Mucosa of descending colon (tissue), 3 donors: ENCODE measurements around the gene TNNI2. TPM values are rescaled to one million over a fixed set of nuclear protein-coding genes. Genes with fewer than 3 reads are reported as not detected.

ENCODE experiments used
- ATAC-seq: fragments of 200-7000 bp; cut with Tn5 transposase; one replicate; pipeline ENCODE4 v1.9.1; 2020; ENCODE audit warnings: mild to moderate bottlenecking, moderate library complexity
- DNase-seq, 3 donors: peaks; one replicate each; pipeline ENCODE4 v3.0.0-alpha.2; 2020
- H3K36me3 ChIP-seq: fragments of 200-600 bp; one replicate; pipeline ENCODE4 v1.8.0; 2021; ENCODE audit warnings: low read depth, mild to moderate bottlenecking
- H3K4me1 ChIP-seq: fragments of 200-600 bp; one replicate; pipeline ENCODE4 v1.8.0; 2021; ENCODE audit warnings: low read depth, mild to moderate bottlenecking
- H3K4me3 ChIP-seq: fragments of 200-600 bp; one replicate; pipeline ENCODE4 v1.8.0; 2021; ENCODE audit warnings: mild to moderate bottlenecking
- H3K9me3 ChIP-seq: fragments of 200-600 bp; one replicate; pipeline ENCODE4 v1.8.0; 2021; ENCODE audit warnings: mild to moderate bottlenecking
- CTCF ChIP-seq: fragments of 200-600 bp; IDR thresholded peaks from one replicate; pipeline ENCODE4 v1.8.0; 2022; ENCODE audit warnings: antibody characterized with exemption, mild to moderate bottlenecking
- intact Hi-C, 2 donors: fragments of 100-400 bp; cut with DNase I in 1 of 2; cut with micrococcal nuclease in 1 of 2; formaldehyde crosslinking; loops; one replicate each; pipeline versions ENCODE4 v1.11.0 to v1.11.1; 2022; cut with DNase I, micrococcal nuclease
- total RNA-seq, 3 donors: library from RNA; stranded (reverse); fragmentation: NEBNext Ultra II Directional in 2 of 3; extraction: Animal tissue kit (Norgen Biotek cat#: 25700) in 2 of 3; gene quantifications; one replicate each; pipeline versions ENCODE4 v1.2.1 to v1.2.4, GENCODE V29; 2021 to 2023
- donor health status: DM: no; HTN: no; CAD: no; lungs with moderate emphysema.
- donor health status: DM: no; HTN: no; CAD: no.
- donor health status: DM: no; HTN: yes; CAD: no.

Gene TNNI2
- total RNA-seq, 3 donors from 2014 or later, result 0.46 TPM; not detected in 2

GRCh38 chr11:1860108-1860507, 21.3 kb downstream of the TNNI2 start:
- intact Hi-C loops, result no loop called here
- Histone ChIP-seq H3K36me3 (no peaks in the 10 kb centered on the region), H3K4me3 (no peak overlapping the region), H3K9me3 (no peaks in the 10 kb centered on the region), H3K4me1 (peaks cover 2% of the 10 kb centered on the region)
- no peak for TF ChIP-seq CTCF
- ATAC-seq (no peak), DNase-seq (no peak)

DNA sequence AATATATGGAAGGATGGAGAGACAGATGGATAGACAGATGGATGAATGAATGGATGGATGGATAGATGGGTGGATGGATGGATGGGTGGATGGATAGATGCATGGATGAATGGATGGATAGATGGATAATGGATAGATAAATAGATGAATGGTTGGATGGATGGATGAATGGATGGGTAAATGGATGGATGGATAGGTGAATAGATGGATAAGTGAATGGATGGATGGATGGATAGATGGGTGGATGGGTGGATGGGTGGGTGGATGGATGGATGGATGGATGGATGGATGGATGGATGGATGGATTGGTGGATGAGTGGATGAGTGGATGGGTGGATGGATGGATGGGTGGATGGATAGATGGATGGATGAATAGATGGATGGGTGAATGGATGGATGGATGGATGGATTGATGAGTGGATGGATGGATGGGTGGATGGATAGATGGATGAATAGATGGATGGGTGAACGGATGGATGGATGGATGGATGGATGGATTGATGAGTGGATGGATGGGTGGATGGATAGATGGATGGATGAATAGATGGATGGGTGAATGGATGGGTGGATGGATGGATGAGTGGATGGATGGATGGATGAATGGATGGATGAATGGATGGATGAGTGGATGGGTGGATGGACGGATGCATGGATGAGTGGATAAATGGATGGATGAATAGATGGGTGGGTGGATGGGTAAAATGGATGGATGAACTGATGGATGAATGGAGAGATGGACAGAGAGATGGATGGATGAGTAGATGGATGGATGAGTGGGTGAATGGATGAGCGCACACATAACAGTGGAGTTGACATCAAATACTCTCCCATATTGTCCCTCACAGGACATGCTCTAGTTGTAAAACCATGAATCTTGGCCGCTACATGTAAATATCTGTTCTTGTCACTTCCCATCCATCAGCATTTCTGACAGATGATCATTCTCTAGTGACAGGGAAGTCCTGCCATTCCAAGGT, 22.9 kb downstream of the TNNI2 start:
- Histone ChIP-seq H3K9me3 (no peaks in the 10 kb centered on the region), H3K4me1 (peaks cover 3% of the 10 kb centered on the region), H3K36me3 (no peaks in the 10 kb centered on the region), H3K4me3 (no peak overlapping the region)
- no peak for DNase-seq
- intact Hi-C loops, result no loop called here
- no peak for ATAC-seq
- no peak for TF ChIP-seq CTCF

- no peaks in the 10 kb centered on the region for H3K9me3 ChIP-seq
- DNase-seq (peak in 2 of 3 donors; percentile 24 to 48), ATAC-seq (no peak)
- H3K36me3 ChIP-seq, result no peaks in the 10 kb centered on the region
- no peak overlapping the region for H3K4me3 ChIP-seq
- peaks cover 8% of the 10 kb centered on the region for H3K4me1 ChIP-seq
- TF ChIP-seq CTCF, result no peak
- intact Hi-C loops, result no loop called here
Measured at GRCh38 chr11:1862588-1863351, 24.0 kb downstream of the TNNI2 start.

DNA sequence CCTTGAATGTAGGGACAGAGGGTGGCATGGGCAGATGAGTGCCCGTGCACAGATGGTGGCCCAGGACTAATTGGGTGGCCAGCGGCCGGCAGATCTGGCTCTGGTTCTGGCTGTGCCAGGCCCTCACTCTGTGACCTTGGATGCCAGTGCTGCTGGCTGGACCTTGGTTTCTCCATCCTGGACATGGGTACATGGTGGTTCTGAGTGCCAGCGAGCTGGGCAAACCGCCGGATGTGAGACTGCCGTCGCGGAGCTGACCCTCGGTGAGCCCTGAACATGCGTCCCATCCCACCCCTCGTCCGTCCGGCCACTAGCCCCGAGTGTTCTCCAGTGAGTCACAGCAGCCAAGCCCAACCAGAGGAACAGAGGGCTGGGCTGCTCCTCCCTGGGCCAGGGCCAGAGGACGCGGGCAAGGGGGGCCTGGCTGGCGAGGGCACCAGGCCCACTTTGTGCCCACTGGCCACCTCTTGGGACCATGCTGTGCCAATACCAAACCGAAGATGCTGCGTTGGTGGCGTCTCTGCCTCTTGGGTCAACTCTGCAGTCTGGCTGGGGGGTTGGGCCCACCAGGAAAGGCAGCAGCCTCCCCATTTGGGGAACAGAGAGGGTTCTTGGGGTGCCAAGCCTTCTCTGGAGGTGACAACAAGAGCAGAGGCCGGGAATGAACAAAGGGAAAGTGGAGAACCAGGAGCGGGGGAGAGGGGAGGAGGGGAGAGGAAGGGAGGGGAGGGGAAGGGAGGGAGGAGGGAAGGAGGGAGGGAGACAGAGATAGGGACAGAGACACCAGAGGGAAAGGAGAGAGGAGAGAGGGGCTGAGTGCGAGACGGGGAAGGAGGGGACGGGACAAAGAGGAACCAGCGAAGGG, 24.8 kb downstream of the TNNI2 start:
- no peaks in the 10 kb centered on the region for H3K9me3 ChIP-seq
- no peak for TF ChIP-seq CTCF
- peaks cover 8% of the 10 kb centered on the region for H3K4me1 ChIP-seq
- DNase-seq (peak; percentile 55 to 79 (median 74)), ATAC-seq (peak; percentile 72)
- H3K4me3 ChIP-seq, result no peak overlapping the region
- intact Hi-C loops, result no loop called here
- no peaks in the 10 kb centered on the region for H3K36me3 ChIP-seq

GRCh38 chr11:1864231-1864630, 25.4 kb downstream of the TNNI2 start:
- no peak overlapping the region for H3K4me3 ChIP-seq
- intact Hi-C loops, result no loop called here
- no peak for ATAC-seq
- H3K4me1 ChIP-seq, result peaks cover 8% of the 10 kb centered on the region
- no peaks in the 10 kb centered on the region for H3K36me3 ChIP-seq
- peak in 2 of 3 donors; percentile 25 to 47 for DNase-seq
- no peaks in the 10 kb centered on the region for H3K9me3 ChIP-seq
- no peak for TF ChIP-seq CTCF
